GM12872 (cell line): ENCODE measurements around the gene PNPO.

ENCODE experiments used
- TF ChIP-seq, protein P1 (sequence below): IDR thresholded peaks from 3 replicates; pipeline ENCODE4 v1.5.1; 2011; ENCODE audit warnings: low read depth, mild to moderate bottlenecking, low read length, moderate library complexity; ENCODE audit not compliant: insufficient read depth

The PNPO gene

GRCh38 chr17:47975189-47975822 is 33.9 kb downstream of the PNPO start:
- TF ChIP-seq, protein P1, sequence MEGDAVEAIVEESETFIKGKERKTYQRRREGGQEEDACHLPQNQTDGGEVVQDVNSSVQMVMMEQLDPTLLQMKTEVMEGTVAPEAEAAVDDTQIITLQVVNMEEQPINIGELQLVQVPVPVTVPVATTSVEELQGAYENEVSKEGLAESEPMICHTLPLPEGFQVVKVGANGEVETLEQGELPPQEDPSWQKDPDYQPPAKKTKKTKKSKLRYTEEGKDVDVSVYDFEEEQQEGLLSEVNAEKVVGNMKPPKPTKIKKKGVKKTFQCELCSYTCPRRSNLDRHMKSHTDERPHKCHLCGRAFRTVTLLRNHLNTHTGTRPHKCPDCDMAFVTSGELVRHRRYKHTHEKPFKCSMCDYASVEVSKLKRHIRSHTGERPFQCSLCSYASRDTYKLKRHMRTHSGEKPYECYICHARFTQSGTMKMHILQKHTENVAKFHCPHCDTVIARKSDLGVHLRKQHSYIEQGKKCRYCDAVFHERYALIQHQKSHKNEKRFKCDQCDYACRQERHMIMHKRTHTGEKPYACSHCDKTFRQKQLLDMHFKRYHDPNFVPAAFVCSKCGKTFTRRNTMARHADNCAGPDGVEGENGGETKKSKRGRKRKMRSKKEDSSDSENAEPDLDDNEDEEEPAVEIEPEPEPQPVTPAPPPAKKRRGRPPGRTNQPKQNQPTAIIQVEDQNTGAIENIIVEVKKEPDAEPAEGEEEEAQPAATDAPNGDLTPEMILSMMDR: no peak

DNA sequence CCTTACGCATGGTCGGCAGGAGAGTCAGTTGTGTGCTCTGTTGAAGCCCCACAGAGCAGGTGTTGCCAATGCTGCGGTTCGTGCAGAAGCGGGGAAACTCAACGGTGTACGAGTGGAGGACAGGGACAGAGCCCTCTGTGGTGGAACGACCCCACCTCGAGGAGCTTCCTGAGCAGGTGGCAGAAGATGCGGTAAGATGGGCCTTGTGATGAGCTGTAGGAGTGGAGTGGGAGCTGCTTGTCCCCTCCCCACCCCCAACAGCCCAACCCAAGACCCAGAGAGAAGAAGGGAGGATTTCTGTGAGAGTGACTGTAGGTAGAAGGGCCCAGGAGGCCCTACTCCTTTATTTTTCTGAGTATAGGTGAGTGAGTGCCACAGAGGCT is 34.4 kb downstream of the PNPO start:
- TF ChIP-seq, protein P1: no peak

- TF ChIP-seq, protein P1: peak; percentile 85
Measured at GRCh38 chr17:47978324-47978723, 37.0 kb downstream of the PNPO start.

- TF ChIP-seq, protein P1: no peak
Measured at GRCh38 chr17:47980541-47980940, 39.2 kb downstream of the PNPO start.

GRCh38 chr17:47981462-47981861 is 40.1 kb downstream of the PNPO start:
- TF ChIP-seq, protein P1: no peak

DNA sequence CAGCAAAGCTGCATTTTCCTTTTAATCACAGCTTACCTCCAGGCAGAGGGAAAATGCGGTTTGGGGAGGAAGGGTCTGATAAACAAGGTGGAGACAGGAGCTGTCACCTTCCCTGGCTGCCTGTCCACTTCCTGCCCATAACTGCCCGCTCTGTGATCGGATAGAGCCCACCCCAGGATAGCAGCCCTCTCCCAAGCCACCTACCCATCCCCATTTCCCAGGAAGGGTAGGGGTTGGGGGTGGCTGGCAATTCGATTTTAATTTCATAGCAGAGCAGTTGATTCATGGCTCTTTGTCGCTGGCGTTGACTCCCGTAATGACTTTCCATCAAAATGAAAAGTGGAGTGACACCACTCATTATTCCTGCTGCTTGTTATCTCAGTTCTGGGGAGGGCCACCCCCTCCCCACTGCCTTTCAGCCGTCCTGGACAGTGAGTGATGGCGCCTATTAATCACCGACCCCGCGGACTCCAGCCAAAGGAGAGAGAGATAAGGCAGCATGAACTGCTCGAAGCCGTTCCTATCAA is 40.8 kb downstream of the PNPO start:
- TF ChIP-seq, protein P1: no peak

- TF ChIP-seq, protein P1: no peak
Measured at GRCh38 chr17:47982645-47983390, 41.4 kb downstream of the PNPO start.
